Muscle of leg (tissue), 11 donors: ENCODE data around the gene C2CD4C. TPM values are rescaled to one million over a fixed set of nuclear protein-coding genes. Genes with fewer than 3 reads are reported as not detected.
"Not testable (repeated sequence)": the region's sequence is repeated elsewhere in the genome, so short reads cannot be mapped to it uniquely, and the experiment has no call there.

Source experiments
- DNase-seq: peaks from one replicate; pipeline ENCODE4 v3.0.0; 2013
- H3K27ac ChIP-seq: one replicate; pipeline ENCODE4 v1.5.1; 2013; ENCODE audit warnings: mild to moderate bottlenecking, low read length, control low read depth
- H3K27me3 ChIP-seq: one replicate; pipeline ENCODE4 v1.6.1; 2013; ENCODE audit warnings: low read length; ENCODE audit not compliant: control insufficient read depth, insufficient read depth
- H3K36me3 ChIP-seq: one replicate; pipeline ENCODE4 v1.6.1; 2013; ENCODE audit warnings: low read length; ENCODE audit not compliant: control insufficient read depth, insufficient read depth
- H3K4me1 ChIP-seq: one replicate; pipeline ENCODE4 v1.6.1; 2013; ENCODE audit warnings: low read length; ENCODE audit not compliant: control insufficient read depth, insufficient read depth
- H3K4me3 ChIP-seq: one replicate; pipeline ENCODE4 v1.5.1; 2013; ENCODE audit warnings: low read length, control low read depth
- H3K9me3 ChIP-seq: replicated peaks from 2 replicates; pipeline ENCODE4 v1.6.1; 2013; ENCODE audit warnings: low read depth, low read length; ENCODE audit not compliant: control insufficient read depth
- WGBS: methylation state at CpG from one replicate; pipeline ENCODE4 v1.1.5; 2013; ENCODE audit warnings: missing lambda C conversion rate; ENCODE audit not compliant: insufficient coverage; 5-methylcytosine and 5-hydroxymethylcytosine counted together
- polyA plus RNA-seq, 8 donors: library from polyadenylated mRNA; unstranded; fragments of 120-200 nt; gene quantifications; one replicate each; pipeline versions ENCODE4 v1.2.1 to v1.2.3, GENCODE V29; 2013; ENCODE audit warnings: inconsistent platforms in 1 of 8, low replicate concordance in 1 of 8; ENCODE audit not compliant: insufficient read length in 8 of 8, insufficient read depth in 1 of 8
- total RNA-seq: library from RNA; stranded (reverse); fragments of 120-200 nt; gene quantifications from one replicate; pipeline ENCODE4 v1.2.4, GENCODE V29; 2013

C2CD4C gene
- total and polyA plus RNA-seq, 9 donors: 1.2 to 1.9 (median 1.3) TPM

DNA sequence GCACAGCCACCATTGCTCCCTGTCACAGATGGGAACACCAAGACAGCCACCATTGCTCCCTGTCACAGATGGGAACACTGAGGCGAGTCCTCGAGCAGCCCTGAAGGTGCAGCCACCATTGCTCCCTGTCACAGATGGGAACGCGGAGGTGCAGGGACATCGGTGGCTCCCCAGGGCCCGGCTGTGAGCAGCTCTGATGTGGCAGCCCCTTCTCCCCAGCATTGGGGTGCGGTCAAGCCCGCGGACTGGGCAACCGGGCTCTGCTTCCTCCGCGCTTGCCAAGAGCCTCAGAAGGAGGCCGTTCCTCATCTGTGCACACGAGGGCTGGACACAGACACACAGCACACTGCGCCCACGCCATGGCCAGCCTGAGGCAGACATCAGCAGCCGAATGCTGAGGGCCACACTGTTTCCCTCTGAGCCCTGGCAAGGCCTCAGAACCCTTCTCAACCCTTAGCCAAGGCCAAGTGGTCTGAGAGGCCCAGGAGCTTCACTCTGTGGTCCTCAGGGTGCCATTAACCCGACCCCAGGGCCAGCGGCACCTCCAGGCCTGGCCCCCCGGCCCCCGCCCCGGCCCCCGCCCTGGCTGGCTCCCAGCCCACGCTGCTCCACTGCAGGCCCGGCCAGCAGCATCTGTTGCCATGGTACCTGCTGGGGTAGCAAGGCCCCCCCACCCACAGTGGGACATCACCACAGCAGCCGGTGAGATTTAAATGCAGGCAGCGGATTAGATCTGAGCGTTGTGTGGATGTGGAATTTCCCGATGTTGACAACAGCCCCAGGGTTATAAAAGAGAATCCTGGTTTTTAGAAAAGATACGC is 18.4 kb downstream of the C2CD4C start:
- 83% methylated on average over 22 of the region's 30 CpGs for WGBS
- Histone ChIP-seq H3K9me3 (no peaks in the 10 kb centered on the region), H3K4me3 (no peak overlapping the region), H3K27me3 (peaks cover 2% of the 10 kb centered on the region), H3K27ac (no peak overlapping the region), H3K36me3 (no peaks in the 10 kb centered on the region), H3K4me1 (peaks cover 2% of the 10 kb centered on the region)
- DNase-seq: no peak

DNA sequence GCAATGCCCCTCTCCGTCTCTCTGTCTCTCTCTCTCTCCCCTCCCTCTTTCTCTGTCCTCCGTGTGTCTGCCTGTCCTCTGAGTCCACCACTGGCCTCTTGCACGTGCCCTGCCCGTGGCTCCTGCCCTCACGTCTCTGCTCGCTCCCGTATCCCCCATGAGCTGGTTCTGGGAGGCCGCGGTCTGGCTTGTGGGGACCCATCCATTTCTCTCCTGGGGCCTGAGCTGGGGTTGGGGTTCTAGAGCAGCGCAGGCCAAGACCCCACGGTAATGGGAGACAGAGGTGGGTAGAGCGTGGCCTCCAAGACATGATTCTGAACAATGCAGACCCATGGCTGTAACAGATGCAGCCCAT is 19.0 kb downstream of the C2CD4C start:
- H3K36me3 ChIP-seq: no peaks in the 10 kb centered on the region
- 67% methylated on average over 9 of the region's 12 CpGs for WGBS

DNA sequence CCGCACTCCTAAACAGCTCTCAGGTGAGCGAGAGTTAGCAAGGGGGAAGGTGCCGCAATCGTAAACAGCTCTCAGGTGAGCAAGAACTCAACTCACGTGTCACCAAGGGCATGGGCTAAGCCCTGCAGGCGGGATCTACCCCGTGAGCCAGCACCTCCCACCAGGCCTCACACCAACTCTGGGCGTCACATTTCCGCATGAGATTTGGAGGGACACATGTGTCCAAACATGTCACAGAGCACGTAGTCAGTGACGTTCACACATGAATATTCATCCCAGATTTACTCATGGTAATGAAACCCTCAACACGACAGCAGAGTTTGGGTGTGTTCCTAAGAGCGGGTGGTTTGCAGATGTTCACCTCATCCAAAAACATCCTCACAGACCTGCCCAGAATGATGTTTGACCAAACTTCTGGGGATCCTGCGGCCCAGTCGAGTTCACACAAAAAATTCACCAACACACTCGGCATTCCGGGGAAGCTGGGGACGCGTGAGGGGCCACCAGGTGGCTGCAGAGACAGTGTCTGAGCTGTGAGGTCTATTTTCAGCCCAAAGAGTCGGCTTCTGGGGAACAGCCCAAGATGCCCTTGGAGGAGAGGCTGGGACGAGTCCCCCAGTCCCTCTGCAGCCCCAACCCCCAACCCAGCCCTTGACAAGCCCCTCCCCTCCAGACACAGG is 19.6 kb downstream of the C2CD4C start:
- no peak for DNase-seq
- no peak overlapping the region for H3K27ac ChIP-seq
- H3K36me3 ChIP-seq: no peaks in the 10 kb centered on the region
- H3K4me1 ChIP-seq: peaks cover 2% of the 10 kb centered on the region
- H3K27me3 ChIP-seq: peaks cover 2% of the 10 kb centered on the region
- H3K4me3 ChIP-seq: no peak overlapping the region
- 41% methylated on average over 16 of the region's 21 CpGs for WGBS
- H3K9me3 ChIP-seq: no peaks in the 10 kb centered on the region

More for the DNA sequence above, 19.0 kb downstream of the C2CD4C start:
- H3K4me1 ChIP-seq: peaks cover 2% of the 10 kb centered on the region
- no peak for DNase-seq
- no peaks in the 10 kb centered on the region for H3K9me3 ChIP-seq
- H3K27me3 ChIP-seq: peaks cover 2% of the 10 kb centered on the region
- H3K4me3 ChIP-seq: no peak overlapping the region
- no peak overlapping the region for H3K27ac ChIP-seq

DNA sequence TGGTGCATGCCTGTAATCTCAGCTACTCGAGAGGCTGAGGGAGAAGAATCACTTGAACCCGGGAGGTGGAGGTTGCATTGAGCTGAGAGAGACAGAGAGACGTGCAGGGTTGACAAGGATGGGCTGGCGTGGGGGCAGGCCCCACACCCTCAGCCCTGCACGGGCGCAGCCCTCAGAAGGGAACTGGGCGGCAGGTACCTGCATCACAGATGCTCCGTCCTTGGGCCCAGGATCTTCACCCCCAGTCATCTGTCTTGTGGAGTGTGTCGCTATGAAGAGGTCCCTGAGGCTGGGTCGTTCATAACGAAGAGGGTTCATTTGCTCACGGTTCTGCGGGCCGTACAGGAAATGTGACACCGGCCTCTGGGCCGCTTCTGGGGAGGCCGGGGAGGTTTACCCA is 20.3 kb downstream of the C2CD4C start:
- Histone ChIP-seq H3K36me3 (no peaks in the 10 kb centered on the region), H3K27ac (no peak overlapping the region), H3K9me3 (no peaks in the 10 kb centered on the region), H3K4me1 (peaks cover 7% of the 10 kb centered on the region), H3K4me3 (no peak overlapping the region), H3K27me3 (peaks cover 3% of the 10 kb centered on the region)
- 75% methylated on average over 16 of the region's 17 CpGs for WGBS
- no peak for DNase-seq

DNA sequence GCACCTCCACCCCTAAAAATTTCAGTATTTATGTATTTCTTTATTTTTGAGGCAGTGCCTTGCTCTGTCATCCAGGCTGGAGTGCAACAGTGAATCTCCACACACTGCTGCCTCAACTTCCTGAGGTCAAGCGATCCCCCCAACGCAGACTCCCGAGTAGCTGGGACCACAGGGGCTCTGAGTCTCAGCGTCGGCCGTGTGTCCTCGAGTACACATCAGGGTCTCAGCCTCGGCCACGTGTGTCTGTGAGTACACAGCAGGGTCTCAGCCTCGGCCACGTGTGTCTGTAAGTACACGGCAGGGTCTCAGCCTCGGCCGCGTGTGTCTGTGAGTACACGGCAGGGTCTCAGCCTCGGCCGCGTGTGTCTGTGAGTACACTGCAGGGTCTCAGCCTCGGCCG is 21.2 kb downstream of the C2CD4C start:
- WGBS: 89% methylated on average over 9 of the region's 21 CpGs
- Histone ChIP-seq H3K36me3 (no peaks in the 10 kb centered on the region), H3K4me1 (peaks cover 7% of the 10 kb centered on the region), H3K27ac (no peak overlapping the region), H3K27me3 (peaks cover 10% of the 10 kb centered on the region), H3K9me3 (no peaks in the 10 kb centered on the region), H3K4me3 (no peak overlapping the region)
- DNase-seq: no peak

DNA sequence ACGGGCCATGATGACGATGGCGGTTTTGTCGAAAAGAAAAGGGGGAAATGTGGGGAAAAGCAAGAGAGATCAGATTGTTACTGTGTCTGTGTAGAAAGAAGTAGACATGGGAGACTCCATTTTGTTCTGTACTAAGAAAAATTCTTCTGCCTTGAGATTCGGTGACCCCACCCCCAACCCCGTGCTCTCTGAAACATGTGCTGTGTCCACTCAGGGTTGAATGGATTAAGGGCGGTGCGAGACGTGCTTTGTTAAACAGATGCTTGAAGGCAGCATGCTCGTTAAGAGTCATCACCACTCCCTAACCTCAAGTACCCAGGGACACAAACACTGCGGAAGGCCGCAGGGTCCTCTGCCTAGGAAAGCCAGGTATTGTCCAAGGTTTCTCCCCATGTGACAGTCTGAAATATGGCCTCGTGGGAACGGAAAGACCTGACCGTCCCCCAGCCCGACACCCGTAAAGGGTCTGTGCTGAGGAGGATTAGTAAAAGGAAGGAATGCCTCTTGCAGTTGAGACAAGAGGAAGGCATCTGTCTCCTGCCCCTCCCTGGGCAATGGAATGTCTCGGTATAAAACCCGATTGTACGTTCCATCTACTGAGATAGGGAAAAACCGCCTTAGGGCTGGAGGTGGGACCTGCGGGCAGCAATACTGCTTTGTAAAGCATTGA is 22.2 kb downstream of the C2CD4C start:
- H3K4me1 ChIP-seq, DNase-seq, H3K27ac ChIP-seq, H3K9me3 ChIP-seq, H3K4me3 ChIP-seq, H3K36me3 ChIP-seq: not testable (repeated sequence)
- no CpG with 5 or more reads among the region's 22 CpGs for WGBS
- H3K27me3 ChIP-seq: peaks cover 10% of the 10 kb centered on the region

DNA sequence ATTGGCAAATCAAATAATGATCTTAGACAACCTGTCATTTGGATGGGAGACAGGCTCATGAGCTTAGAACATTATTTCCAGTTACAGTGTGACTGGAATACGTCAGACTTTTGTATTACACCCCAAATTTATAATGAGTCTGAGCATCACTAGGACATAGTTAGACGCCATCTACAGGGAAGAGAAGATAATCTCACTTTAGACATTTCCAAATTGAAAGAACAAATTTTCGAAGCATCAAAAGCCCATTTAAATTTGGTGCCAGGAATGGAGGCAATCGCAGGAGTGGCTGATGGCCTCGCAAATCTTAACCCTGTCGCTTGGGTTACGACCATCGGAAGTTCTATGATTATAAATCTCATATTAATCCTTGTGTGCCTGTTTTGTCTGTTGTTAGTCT is 22.8 kb downstream of the C2CD4C start:
- H3K27me3 ChIP-seq: peaks cover 10% of the 10 kb centered on the region
- not testable (repeated sequence) for H3K4me3 ChIP-seq, H3K4me1 ChIP-seq, H3K9me3 ChIP-seq, DNase-seq, H3K36me3 ChIP-seq, H3K27ac ChIP-seq
- WGBS: no CpG with 5 or more reads among the region's 8 CpGs

DNA sequence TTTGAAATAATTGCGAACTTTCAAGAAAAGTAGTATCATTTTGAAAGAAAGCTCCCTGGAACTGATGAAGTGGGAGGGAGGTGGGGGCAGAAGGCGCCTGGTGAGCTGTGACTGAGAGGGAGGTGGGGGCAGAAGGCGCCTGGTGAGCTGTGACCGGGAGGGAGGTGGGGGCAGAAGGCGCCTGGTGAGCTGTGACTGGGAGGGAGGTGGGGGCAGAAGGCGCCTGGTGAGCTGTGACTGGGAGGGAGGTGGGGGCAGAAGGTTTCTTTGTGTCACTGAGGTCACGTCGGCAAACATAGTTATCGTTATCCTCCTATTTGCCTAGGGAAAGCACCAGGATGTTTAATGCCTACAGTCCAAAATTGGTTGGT is 24.2 kb downstream of the C2CD4C start:
- H3K9me3 ChIP-seq: no peaks in the 10 kb centered on the region
- H3K27ac ChIP-seq: no peak overlapping the region
- peaks cover 5% of the 10 kb centered on the region for H3K4me1 ChIP-seq
- 95% methylated on average over 4 of the region's 9 CpGs for WGBS
- peaks cover 10% of the 10 kb centered on the region for H3K27me3 ChIP-seq
- H3K4me3 ChIP-seq: no peak overlapping the region
- no peaks in the 10 kb centered on the region for H3K36me3 ChIP-seq
- no peak for DNase-seq

DNA sequence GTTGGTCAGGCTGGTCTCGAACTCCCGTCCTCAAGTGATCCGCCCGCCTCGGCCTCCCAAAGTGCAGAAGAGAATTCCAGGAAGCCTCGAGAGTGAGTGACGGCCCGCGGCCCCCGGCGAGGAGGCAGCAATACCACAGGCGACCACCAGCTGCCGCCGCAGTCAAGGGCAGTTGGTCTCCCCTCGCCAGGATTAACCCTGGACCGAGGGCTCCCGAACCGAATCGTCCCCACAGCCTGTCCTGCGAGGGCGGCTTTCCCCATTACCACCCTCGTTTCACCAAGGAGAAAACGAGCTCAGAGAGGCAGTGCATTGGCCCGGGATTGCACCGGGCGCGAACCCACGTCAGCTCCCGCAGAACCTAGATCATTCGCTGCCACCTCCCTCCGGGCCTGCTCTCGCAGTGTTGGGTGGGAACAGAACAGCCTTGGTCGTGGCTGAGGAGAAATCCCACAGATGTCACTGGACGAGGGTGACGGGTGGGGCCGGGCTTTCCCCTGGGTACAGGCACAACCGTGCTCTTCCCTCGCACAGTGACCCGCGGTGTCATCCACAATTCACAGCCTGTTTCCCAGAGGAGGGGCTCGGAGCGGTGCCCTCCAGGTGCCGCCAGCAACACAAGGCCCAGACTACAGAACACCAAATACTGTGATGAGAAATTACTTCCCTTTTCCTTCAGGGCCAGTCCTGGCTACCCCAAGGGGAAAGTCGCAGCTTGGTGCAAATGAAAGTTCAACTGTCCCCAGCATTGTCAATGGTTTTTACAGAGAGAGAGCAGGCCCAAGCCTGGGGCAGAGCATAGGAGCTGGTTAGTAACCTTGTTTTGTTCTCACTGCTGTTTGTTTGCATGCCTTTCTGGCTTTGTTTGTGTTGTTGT is 24.8 kb downstream of the C2CD4C start:
- peak; percentile 38 for DNase-seq
- 23% methylated on average over 37 of the region's 44 CpGs for WGBS

More for the DNA sequence above, 24.8 kb downstream of the C2CD4C start:
- no peaks in the 10 kb centered on the region for H3K9me3 ChIP-seq
- no peak overlapping the region for H3K27ac ChIP-seq
- H3K4me1 ChIP-seq: peaks cover 5% of the 10 kb centered on the region
- H3K36me3 ChIP-seq: no peaks in the 10 kb centered on the region
- H3K27me3 ChIP-seq: peaks cover 10% of the 10 kb centered on the region
- no peak overlapping the region for H3K4me3 ChIP-seq
